Kidney glomerular epithelial cell (primary cell): ENCODE results near the gene F13B.
"Not testable (repeated sequence)": the region's sequence is repeated elsewhere in the genome, so short reads cannot be mapped to it uniquely, and the experiment has no call there.

ENCODE experiments used
- DNase-seq: peaks from one replicate; lab custom pipeline; 2025; lab: John Stamatoyannopoulos, UW

F13B gene

GRCh38 chr1:197042676-197043341, 24.3 kb downstream of the F13B start:
- peak; percentile 30 for DNase-seq

DNA sequence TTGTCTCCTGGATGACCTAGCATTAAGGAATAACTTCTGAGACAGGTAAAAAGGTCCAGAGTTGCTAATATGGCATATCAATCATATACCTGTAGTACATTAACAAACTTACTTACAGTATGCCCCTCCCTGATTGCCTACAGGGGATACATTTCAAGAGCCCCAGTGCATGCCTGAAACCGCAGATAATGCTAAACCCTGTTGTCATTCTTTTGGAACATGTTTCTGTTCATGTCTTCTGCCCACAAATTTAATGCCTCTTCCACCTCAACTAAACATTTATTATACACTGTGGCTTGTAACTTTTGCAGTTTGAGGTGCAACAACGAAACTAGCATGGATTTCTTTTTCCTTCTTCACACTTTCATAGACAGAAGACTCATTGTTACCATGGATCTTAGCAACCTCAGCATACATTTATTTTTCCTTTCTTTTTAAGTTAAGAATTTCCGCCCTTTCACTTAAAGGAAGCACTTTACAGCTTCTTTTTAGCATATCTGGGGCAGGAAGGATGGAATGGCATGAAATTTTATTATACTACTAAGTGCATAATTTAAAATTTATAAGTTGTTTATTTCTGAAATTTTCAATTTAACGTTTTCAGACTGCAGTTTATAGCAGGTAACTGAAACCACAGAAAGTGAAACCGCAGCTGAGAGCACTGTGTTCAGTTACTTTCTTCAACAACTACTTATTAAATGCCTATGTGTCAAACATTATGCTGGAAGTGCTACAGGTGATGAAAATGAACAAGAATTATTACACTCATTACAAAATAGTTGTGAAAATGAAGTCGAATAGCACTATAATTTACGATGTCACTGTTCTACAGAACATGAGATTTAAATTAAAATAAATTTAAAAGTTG, 25.3 kb downstream of the F13B start:
- no peak for DNase-seq

- no peak for DNase-seq
Measured at GRCh38 chr1:197036861-197037260, 30.2 kb downstream of the F13B start.

DNA sequence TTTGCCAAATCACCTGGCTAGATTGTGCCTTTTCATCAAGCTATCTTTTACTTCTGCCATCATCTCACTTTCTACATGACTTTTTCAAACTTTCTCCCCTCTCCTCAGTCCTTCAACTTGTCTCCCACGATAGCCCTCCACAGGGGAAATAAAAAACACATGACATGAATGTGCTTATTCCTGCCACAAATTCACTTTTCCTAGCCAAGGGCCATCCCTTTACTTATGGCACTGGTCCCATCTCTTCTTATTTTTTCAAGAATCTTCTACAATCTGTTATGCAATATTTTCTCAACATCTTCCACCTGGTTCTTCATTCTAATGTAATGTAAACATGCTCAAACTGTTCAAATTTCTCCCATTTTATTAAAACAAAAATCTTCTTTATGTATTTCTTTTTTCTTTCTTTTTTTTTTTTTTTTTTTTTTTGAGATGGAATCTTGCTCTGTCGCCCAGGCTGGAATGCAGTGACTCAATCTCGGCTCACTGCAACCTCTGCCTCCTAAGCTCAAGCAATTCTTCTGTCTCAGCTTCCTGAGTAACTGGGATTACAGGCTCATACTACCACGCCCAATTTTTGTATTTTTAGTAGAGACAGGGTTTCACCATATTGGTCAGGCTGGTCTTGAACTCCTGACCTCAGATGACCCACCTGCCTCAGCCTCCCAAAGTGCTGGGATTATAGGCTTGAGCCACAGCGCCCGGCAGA, 32.3 kb downstream of the F13B start:
- not testable (repeated sequence) for DNase-seq

GRCh38 chr1:197029749-197030148, 37.3 kb downstream of the F13B start:
- no peak for DNase-seq

DNA sequence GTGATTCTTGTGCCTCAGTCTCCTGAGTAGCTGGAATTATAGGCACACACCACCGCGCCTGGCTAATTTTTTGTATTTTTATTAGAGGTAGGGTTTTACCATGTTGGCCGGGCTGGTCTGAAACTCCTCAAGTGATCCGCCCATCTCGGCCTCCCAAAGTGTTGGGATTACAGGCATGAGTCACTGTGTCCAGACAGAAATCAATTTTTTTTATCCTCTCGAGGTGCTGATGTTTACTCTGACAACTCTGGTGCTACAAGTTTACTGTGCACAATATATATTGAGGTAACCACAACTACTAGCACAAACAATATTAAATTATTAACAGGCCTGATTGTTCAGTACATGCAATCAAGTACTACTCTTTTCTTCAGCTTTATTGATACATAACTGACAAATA, 39.7 kb downstream of the F13B start:
- no peak for DNase-seq

GRCh38 chr1:197024460-197024859, 42.6 kb downstream of the F13B start:
- no peak for DNase-seq

- no peak for DNase-seq
Measured at GRCh38 chr1:197021716-197022115, 45.3 kb downstream of the F13B start.

DNA sequence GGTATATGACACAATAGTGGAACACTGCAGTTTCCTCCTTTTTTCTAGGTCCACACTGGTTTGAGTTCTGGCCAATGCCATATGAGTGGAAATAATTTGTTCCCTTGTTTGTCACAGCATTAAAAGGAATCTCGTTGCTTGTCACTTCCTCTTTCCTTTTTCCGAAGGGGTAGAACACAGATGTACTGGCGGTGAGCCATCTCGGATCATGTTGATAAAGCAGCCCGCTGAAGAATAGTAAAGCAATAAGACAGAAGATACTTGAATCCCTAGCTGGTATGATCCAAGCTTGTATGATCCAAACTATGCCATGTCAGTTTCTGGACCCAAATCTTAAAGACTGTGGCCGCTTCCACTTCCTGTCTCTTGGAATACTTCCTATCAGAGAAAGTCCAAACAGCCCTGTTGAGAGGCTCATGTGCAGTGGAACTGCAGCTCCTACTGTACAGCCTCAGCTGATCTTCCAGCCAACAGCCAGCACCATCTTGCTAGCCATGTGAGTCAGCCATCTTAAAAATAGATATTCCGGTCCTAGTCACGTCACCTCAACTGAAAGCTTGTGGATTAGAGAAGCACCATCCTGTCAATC, 49.4 kb downstream of the F13B start:
- DNase-seq = no peak

- DNase-seq = no peak
Measured at GRCh38 chr1:197016751-197017150, 50.3 kb downstream of the F13B start.

DNA sequence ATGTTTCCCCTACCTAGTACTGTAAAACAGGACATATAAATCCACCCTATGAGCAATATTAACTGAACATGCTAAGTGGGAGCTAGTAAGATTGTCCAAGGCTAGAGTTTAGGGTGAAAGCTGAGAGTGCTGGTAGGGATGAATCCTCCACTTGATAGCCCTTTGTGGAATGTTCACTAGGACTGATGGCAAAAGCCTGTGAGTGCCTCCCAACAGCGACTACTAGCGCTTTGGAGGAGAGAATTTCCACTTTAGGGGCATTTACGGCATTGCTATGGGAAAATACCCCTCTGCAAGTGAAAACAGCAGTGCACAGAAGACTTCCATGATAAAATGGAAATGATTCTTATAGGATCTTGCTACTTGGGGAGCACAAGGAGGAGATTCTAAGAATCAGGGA, 53.8 kb downstream of the F13B start:
- no peak for DNase-seq

GRCh38 chr1:197011614-197012013, 55.4 kb downstream of the F13B start:
- DNase-seq = no peak

GRCh38 chr1:197008861-197009260, 58.2 kb downstream of the F13B start:
- no peak for DNase-seq

DNA sequence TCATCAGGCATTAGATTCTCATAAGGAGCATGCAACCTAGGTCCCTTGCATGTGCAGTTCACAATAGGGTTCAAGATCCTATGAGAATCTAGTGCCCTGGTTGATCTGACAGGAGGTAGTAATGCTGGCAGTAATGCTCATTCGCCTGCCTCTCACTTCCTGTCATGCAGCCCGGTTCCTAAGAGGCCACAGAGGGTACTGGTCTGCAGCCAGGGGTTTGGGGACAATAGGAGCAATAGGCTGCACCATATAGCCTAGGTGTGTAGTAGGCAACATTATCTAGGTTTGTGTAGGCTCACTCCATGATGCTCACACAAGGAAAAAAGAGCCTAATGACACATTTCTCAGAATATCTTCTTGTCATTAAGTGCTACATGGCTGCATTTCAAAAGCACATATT, 63.9 kb downstream of the F13B start:
- no peak for DNase-seq

- no peak for DNase-seq
Measured at GRCh38 chr1:197001828-197002227, 65.2 kb downstream of the F13B start.

DNA sequence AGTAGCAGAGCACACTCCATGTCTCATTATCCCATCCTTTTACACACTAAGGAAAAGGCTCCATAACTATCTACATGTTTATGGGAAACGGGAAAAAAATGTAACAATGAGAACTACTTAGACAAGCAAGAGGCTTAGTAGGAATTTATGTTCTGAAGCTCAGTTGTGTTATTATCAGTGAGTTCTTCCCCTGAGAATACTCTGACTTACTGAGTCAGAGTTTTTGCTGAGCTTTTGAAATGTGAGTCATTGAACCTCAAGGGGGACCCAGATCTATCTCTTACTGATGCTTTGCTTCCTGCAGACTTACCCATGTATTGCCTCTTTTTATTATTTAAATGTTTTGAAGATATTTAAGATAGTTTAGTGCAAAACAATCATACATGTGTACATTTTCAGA, 69.6 kb downstream of the F13B start:
- peak; percentile 36 for DNase-seq

GRCh38 chr1:196993916-196994315, 73.1 kb downstream of the F13B start:
- no peak for DNase-seq

DNA sequence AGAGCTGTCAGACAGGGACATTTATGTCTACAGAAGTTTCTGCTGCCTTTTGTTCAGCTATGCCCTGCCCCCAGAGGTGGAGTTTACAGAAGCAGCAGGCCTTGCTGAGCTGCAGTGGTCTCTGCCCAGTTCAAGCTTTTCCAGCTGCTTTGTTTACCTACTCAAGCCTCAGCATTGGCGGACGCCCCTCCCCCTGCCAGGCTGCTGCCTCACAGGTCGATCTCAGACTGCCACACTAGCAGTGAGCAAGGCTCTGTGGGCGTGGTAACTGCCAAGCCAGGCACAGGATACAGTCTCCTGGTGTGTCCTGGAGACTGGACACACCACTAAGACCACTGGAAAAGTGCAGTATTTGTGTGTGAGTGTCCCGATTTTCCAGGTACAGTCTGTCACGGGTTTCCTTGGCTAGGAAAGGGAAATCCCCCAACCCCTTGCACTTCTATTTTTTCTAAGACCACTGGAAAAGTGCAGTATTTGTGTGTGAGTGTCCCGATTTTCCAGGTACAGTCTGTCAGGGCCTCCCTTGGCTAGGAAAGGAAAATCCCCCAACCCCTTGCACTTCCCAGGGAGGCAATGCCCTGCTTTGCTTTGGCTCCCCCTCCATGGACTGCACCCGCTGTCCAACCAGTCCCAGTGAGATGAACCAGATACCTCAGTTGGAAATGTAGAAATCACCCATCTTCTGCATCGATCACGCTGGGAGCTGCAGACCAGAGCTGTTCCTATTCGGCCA, 75.0 kb downstream of the F13B start:
- DNase-seq = not testable (repeated sequence)
